Measurements from ENCODE around the gene NSG1. TPM values are rescaled to one million over a fixed set of nuclear protein-coding genes. Genes with fewer than 3 reads are reported as not detected.

NSG1 gene
- total and polyA plus RNA-seq, 2 of the 13 experiments (the other 11 are each of a cell fraction or from before 2014, with no cell fraction given): not detected

DNA sequence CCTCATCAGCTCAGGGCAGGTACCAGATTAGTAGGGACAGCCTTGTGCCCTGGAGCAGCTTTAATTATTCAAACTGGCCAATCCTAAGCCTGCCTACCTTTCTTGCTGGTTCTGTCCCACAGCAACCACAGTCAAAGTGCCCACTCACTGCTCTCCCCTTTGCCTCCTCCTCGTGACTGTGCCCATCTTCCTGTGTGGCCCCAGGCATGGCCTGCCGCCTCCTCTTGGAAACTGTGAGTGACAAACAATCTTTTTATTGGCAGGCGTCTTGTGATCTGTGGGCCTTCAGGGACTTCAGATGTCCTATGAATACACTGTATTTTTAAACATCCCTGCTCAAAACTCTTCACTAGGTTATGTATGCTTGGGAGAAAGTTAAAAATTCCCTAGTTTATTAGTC is 22.8 kb upstream of the NSG1 start:
- no peaks in the 10 kb centered on the region for H3K36me3 ChIP-seq (replicated peaks in 1 of 2; ENCODE audit: control insufficient read depth in 1 of 2, insufficient read depth in 2 of 2, low read length in 2 of 2)
- H3K4me1 ChIP-seq (ENCODE audit: insufficient read depth, low read length): no peaks in the 10 kb centered on the region
- no peak for DNase-seq (ENCODE audit: low spot score)
- in situ Hi-C loops (cut with HindIII; ENCODE audit: extremely low pct_ligation_motif_present, low pct_unique_long_range_greater_than_20kb): no loop called here
- POLR2A ChIA-PET: no interaction called here
- no peak overlapping the region for H3K27ac ChIP-seq (ENCODE audit: extremely low read length, insufficient read depth, low read length)
- CTCF ChIA-PET (ENCODE audit: low intra/inter-chr PET ratio, low total read pairs): no interaction called here
- BruUV-seq (replicated peaks): no TSS peak
- no peak overlapping the region for H2AFZ ChIP-seq (ENCODE audit: low read length)
- no peak for TF ChIP-seq ZNF563 (CRISPR knock-in tag; IDR thresholded peaks at IDR 0.05)
- TF ChIP-seq, protein P1, sequence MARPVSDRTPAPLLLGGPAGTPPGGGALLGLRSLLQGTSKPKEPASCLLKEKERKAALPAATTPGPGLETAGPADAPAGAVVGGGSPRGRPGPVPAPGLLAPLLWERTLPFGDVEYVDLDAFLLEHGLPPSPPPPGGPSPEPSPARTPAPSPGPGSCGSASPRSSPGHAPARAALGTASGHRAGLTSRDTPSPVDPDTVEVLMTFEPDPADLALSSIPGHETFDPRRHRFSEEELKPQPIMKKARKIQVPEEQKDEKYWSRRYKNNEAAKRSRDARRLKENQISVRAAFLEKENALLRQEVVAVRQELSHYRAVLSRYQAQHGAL (CRISPR knock-in tag; IDR thresholded peaks at IDR 0.05; ENCODE audit: not compliant biosample characterization): no peak
- TF ChIP-seq ZNF234 (CRISPR knock-in tag; conservative IDR thresholded peaks at IDR 0.05): no peak
- TF ChIP-seq ARID2 (CRISPR knock-in tag; IDR thresholded peaks at IDR 0.05; ENCODE audit: borderline replicate concordance): no peak
- no peak for TF ChIP-seq ZNF879 (CRISPR knock-in tag; IDR thresholded peaks at IDR 0.05)
- TF ChIP-seq MEIS1 (CRISPR knock-in tag; IDR thresholded peaks at IDR 0.05; ENCODE audit: borderline replicate concordance): no peak
- TF ChIP-seq KLF12 (CRISPR knock-in tag; IDR thresholded peaks at IDR 0.05; ENCODE audit: borderline replicate concordance): no peak
- no peak for TF ChIP-seq ZNF558 (CRISPR knock-in tag; IDR thresholded peaks at IDR 0.05; ENCODE audit: borderline replicate concordance)
- TF ChIP-seq GABPA (IDR thresholded peaks at IDR 0.05; ENCODE audit: low read depth, low read length): no peak
- no peak for TF ChIP-seq GABPA (CRISPR knock-in tag; IDR thresholded peaks at IDR 0.05; ENCODE audit: low read depth)
- TF ChIP-seq PCBP2 (optimal IDR thresholded peaks at IDR 0.05; ENCODE audit: low read depth, low read length, poor library complexity, severe bottlenecking): no peak
- no peak for TF ChIP-seq SP2 (CRISPR knock-in tag; IDR thresholded peaks at IDR 0.05)
- no peak for TF ChIP-seq ARNT (IDR thresholded peaks at IDR 0.05)
- no peak for TF ChIP-seq MYNN (CRISPR knock-in tag; IDR thresholded peaks at IDR 0.05; ENCODE audit: low read depth)
- TF ChIP-seq ZNF446 (CRISPR knock-in tag; IDR thresholded peaks at IDR 0.05): no peak
- H3K9me3 ChIP-seq (ENCODE audit: low read length): no peaks in the 10 kb centered on the region
- no peaks in the 10 kb centered on the region for H3K79me2 ChIP-seq (ENCODE audit: insufficient read depth, low read length)
- intact Hi-C loops (cut with micrococcal nuclease; ENCODE audit: unreplicated experiment): no loop called here
- peaks cover 0 to 21% of the 10 kb centered on the region in 2 experiments; a peak in 2 of 5 replicates for H3K27me3 ChIP-seq (ENCODE audit: control insufficient read depth in 1 of 2, insufficient read depth in 2 of 2, low read length in 2 of 2)
- H3K4me2 ChIP-seq (ENCODE audit: low read depth, low read length): no peak overlapping the region
- ATAC-seq: no peak
- WGBS (ENCODE audit: low lambda C conversion rate): 2% methylated on average over 3 of the region's 3 CpGs
- FAIRE-seq: no peak
- no peaks in the 10 kb centered on the region for H4K20me1 ChIP-seq (ENCODE audit: insufficient read depth, low read length)
- H3K4me3 ChIP-seq (replicated peaks in 1 of 3; ENCODE audit: insufficient read depth in 1 of 3, low read depth in 2 of 3, low read length in 3 of 3): no peak overlapping the region
- no peak overlapping the region for H3K9ac ChIP-seq (ENCODE audit: insufficient read depth, low read depth, low read length)

Data from HepG2 (cell line).